GM18519 (cell line): ENCODE results near the gene HBG1.
"Not testable (repeated sequence)": the region's sequence is repeated elsewhere in the genome, so short reads cannot be mapped to it uniquely, and the experiment has no call there.

Source experiments
- ATAC-seq: cut with Tn5 transposase; IDR thresholded peaks from one replicate; pipeline ENCODE4 v1.9.1; 2021; ENCODE audit warnings: mild to moderate bottlenecking, moderate library complexity; ENCODE audit not compliant: unreplicated experiment, low FRiP score

Gene HBG1

DNA sequence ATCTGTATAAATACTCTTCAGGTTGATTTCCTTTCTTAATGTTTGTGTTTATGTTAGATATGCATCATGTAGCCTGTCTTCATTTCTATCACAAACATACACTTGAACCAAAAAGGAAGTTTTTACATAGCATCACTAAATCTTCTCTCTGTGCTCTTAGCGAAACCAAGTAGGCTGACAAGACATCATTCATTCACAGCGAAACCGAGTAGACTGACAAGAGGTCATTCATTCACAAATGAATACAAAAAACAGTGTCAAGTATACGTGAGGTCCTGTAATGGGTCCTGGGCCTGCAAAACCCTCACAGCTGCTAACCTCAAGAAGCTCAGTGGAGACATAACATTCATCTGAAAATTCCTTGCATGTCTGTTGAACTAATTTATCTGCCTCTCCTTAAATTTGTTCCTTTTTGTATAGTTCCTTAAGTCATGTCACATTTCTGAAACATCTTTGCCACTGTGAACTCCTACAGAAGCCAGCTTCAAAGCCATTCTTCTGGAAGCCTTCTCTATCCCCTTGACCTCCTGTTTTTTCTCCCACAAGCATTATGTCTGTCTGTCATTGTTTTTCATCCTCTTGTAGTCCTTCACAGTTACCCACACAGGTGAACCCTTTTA, 29.9 kb upstream of the HBG1 start:
- no peak for ATAC-seq

GRCh38 chr11:5277807-5278382, 28.2 kb upstream of the HBG1 start:
- peak; percentile 40 for ATAC-seq

DNA sequence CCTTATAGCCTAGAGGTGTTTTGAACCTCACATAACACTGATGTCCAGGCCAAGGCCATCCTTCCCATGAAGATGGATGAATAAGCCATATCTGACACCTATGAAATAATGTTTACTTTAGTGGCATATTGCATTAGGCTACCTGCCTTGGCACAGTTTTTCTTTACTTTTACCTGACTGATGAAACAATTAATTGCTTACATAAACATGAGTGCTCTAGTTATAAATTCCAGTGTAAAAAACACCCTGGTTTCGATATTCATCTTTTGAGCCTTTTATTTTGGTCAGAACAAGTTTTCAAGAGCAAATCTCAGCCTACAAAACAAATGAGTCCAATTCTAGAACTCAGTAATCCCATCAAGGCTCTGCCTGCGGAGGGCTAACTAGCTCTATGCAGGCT, 27.0 kb upstream of the HBG1 start:
- ATAC-seq, result no peak

- ATAC-seq, result no peak
Observed at GRCh38 chr11:5275369-5276110, 25.9 kb upstream of the HBG1 start.

DNA sequence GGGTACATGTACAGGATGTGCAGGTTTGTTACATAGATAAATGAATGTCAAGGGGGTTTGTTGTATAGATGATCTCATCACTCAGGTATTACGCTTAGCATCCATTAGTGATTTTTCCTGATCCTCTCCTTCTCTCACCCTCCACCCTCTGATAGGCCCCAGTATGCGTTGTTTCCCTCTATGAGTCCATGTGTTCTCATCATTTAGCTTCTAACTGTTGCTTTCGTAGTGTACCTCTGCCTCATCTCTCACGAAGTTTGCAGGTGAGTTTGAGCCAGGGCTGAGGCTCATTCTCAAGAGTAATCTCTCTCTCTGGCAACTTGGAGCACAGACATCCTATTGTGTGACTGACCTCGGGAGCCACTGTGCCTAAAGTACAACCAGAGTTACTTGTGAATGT, 24.7 kb upstream of the HBG1 start:
- ATAC-seq, result no peak

- ATAC-seq, result no peak
Observed at GRCh38 chr11:5272395-5273017, 22.8 kb upstream of the HBG1 start.

DNA sequence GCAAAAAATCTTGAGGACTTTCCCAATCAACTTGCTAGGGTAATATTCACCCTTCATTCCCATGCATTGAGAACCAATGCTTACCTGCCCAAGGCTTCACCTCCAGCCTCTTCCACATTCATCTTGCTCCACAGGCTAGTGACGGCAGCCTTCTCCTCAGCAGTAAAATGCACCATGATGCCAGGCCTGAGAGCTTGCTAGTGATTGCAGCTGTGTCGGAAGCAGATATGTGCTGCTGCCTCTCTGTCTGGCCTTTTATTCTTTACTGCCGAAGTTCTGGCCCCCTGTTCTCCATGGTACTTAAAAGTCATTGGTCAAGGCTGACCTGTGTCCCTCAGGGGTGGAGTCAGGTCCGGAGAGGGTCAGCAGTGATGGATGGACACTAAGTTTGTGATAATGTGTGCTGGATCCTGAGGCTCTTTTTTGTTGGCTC, 20.1 kb upstream of the HBG1 start, which contains the start of gene HBE1:
TSS of gene HBE1 (minus strand) at position 231 of the 433 bp plus-strand sequence. CDS start at position 176, 55 bp downstream.
- no peak for ATAC-seq

DNA sequence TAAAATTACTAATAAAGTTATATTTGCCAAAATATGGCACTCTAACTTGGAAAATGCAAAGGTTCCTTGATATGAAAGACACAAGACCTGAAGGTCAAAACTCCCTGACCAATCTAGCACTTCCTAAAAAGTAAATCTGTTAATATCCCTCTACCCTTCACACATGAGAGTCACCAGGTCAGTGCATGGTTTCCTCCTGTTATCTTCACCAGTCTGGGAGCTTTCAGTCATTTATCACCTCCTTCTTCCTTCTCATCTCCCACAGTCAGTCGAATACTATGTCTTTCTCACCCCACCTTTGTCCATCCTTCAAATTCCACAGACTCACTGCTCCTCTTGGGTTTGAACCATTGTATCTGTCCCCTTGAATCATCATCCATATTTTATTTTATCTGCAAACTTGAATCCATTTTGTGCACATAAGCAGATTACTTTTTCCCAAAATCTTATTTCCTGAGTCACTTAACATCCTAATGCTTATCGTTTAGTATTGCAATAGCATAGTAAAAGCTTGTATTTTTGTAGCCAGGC, 17.4 kb upstream of the HBG1 start:
- no peak for ATAC-seq

- ATAC-seq, result no peak
Observed at GRCh38 chr11:5266609-5267008, 17.0 kb upstream of the HBG1 start.

DNA sequence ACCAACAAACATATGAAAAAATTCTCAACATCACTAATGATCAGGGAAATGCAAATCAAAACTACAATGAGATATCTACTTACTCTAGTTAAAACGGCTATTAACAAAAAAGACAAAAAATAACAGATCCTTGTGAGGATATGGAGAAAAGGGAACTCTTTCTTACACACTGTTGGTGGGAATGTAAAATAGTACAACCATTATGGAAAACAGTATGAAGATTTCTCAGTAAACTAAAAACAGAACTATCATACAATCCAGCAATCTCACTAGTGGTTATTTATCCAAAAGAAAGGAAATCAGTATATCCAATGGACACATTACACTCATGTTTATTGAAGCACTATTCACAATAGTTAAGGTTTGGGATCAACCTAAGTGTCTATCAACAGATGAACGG, 16.2 kb upstream of the HBG1 start:
- ATAC-seq, result no peak

DNA sequence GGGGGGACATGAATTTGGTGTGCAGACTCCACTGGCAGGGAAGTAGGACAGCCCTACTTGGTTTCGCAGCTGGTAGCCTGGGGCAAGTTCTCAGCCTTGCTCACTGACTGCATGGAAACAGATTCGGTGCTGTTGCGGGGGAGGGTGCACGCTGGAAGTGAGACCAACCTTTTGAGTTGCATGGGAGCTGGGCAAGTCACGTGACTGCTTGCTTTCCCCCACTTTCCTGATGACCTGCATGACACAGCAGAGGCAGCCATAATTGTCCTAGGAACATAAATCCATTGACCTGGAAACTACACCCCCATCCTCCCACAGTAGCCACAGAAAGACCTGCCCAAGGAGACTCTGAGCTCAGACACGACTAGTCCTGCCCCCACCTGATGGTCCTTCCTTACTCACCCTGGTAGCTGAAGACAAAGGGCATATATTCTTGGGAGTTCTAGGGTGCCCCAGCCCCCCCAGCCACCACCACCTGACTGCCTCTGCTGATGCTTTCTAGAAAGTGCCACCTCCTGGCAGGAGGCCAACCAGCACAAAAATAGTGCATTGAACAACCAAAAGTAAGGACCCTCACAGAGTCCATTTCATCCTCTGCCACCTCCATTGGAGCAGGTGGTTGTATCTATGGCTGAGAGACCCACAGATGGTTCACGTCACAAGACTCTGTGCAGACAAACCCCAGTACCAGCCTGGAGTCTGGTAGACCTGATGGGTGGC, 9.0 kb upstream of the HBG1 start:
- ATAC-seq, result no peak

- no peak for ATAC-seq
Observed at GRCh38 chr11:5257296-5257695, 7.6 kb upstream of the HBG1 start.

DNA sequence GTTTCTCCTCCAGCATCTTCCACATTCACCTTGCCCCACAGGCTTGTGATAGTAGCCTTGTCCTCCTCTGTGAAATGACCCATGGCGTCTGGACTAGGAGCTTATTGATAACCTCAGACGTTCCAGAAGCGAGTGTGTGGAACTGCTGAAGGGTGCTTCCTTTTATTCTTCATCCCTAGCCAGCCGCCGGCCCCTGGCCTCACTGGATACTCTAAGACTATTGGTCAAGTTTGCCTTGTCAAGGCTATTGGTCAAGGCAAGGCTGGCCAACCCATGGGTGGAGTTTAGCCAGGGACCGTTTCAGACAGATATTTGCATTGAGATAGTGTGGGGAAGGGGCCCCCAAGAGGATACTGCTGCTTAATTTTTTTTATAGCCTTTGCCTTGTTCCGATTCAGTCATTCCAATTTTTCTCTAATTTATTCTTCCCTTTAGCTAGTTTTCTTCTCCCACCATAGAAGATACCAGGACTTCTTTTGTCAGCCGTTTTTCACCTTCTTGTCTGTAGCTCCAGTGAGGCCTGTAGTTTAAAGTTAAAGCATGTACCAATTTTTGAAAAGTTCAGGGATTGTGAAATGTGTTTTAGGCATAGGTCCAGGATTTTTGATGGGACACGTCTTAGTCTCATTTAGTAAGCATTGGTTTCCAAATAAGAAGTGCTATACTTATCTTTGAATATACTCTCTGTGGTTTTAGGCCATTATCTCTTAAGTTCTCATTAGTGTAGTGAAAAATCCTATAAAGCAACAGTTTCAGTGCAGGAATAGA, 5.2 kb upstream of the HBG1 start, which contains the start of gene HBG2:
TSS of gene HBG2 (minus strand) at position 136 of the 768 bp plus-strand sequence. CDS start at position 83, 53 bp downstream.
- not testable (repeated sequence) for ATAC-seq

- not testable (repeated sequence) for ATAC-seq
Observed at GRCh38 chr11:5254023-5254422, 4.4 kb upstream of the HBG1 start.

- ATAC-seq, result not testable (repeated sequence)
Observed at GRCh38 chr11:5253440-5253839, 3.8 kb upstream of the HBG1 start.

DNA sequence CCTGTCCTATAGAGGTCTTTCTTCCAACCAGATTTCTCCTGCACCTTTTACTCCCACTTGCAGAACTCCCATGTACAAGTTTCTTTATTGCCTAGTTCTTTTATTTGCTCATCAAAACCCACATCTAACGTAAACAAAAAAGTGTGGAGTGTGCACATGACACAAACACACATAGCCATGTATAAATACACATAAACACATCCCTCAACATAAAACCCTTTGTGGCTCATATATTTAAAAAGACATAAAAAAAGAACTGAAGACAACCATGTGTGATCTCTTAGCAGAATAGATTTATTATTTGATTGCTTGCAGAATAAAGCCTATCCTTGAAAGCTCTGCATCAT, 3.2 kb upstream of the HBG1 start:
- ATAC-seq, result no peak

- ATAC-seq, result no peak
Observed at GRCh38 chr11:5252192-5252918, 2.7 kb upstream of the HBG1 start.

DNA sequence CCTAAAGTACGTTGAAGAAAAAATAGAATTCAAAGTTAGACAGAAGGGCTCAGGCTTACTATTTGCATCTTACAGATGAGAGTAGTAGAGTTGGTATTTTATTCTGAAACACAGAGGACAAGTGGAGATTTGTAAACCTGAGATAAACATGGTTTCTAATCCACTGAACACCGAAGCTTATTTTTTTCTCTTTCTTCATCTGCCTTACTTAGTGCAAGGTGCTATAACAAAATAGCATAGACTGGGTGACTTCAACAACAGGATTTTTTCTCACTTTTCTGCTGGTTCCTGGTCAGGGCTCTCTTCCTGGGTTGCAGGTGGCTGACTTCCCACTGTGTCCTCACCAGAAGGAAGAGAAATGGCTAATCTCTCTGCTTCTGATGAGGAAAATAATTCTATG, 2.1 kb upstream of the HBG1 start:
- no peak for ATAC-seq
